Activated CD4-positive, alpha-beta T cell treated with anti-CD3 and anti-CD28 coated beads, Interleukin-2, amount 50 U/mL, for 1 hour (primary cell): ENCODE results near the gene BRD3OS.
"Not testable (repeated sequence)": the region's sequence is repeated elsewhere in the genome, so short reads cannot be mapped to it uniquely, and the experiment has no call there.

Experiments
- DNase-seq: peaks from one replicate; pipeline ENCODE4 v3.0.0-alpha.2; 2020

BRD3OS gene

GRCh38 chr9:134024828-134025605 is at the start of gene BRD3OS:
Gene BRD3OS (plus strand): TSS chr9:134025481. CDS start chr9:134026748, 1,267 bp downstream.
- peak; percentile 89 for DNase-seq

GRCh38 chr9:133975511-133975910 is 49.8 kb upstream of the BRD3OS start:
- DNase-seq: no peak

GRCh38 chr9:133976191-133976861 is 49.0 kb upstream of the BRD3OS start:
- DNase-seq: no peak

- no peak for DNase-seq
Measured at GRCh38 chr9:133976887-133977286, 48.4 kb upstream of the BRD3OS start.

- no peak for DNase-seq
Measured at GRCh38 chr9:133977421-133978201, 47.7 kb upstream of the BRD3OS start.

- no peak for DNase-seq
Measured at GRCh38 chr9:133978226-133978898, 46.9 kb upstream of the BRD3OS start.

- DNase-seq: no peak
Measured at GRCh38 chr9:133978899-133979272, 46.4 kb upstream of the BRD3OS start.

GRCh38 chr9:133979273-133979920 is 45.9 kb upstream of the BRD3OS start:
- DNase-seq: no peak

GRCh38 chr9:133979921-133980863 is 45.1 kb upstream of the BRD3OS start:
- DNase-seq: no peak

GRCh38 chr9:133980864-133981588 is 44.3 kb upstream of the BRD3OS start:
- no peak for DNase-seq

GRCh38 chr9:133981589-133981957 is 43.7 kb upstream of the BRD3OS start:
- no peak for DNase-seq

- no peak for DNase-seq
Measured at GRCh38 chr9:133981958-133982681, 43.2 kb upstream of the BRD3OS start.

GRCh38 chr9:133982971-133983720 is 42.1 kb upstream of the BRD3OS start:
- no peak for DNase-seq

- DNase-seq: no peak
Measured at GRCh38 chr9:133986061-133986460, 39.2 kb upstream of the BRD3OS start.

- no peak for DNase-seq
Measured at GRCh38 chr9:133986774-133987445, 38.4 kb upstream of the BRD3OS start.

GRCh38 chr9:133987446-133987788 is 37.9 kb upstream of the BRD3OS start:
- DNase-seq: no peak

GRCh38 chr9:133987946-133988665 is 37.2 kb upstream of the BRD3OS start:
- no peak for DNase-seq

GRCh38 chr9:133988771-133989170 is 36.5 kb upstream of the BRD3OS start:
- DNase-seq: not testable (repeated sequence)
